HG02840 (cell line): ENCODE data around the gene SUGCT.

ENCODE experiments used
- ATAC-seq: cut with Tn5 transposase; IDR thresholded peaks from one replicate; pipeline ENCODE4 v1.9.1; 2021; ENCODE audit warnings: mild to moderate bottlenecking, moderate library complexity, moderate number of reproducible peaks; ENCODE audit not compliant: unreplicated experiment, low FRiP score

The SUGCT gene

GRCh38 chr7:40700653-40701421 lies 566.0 kb downstream of the SUGCT start:
- no peak for ATAC-seq

- ATAC-seq: no peak
Measured at GRCh38 chr7:40701836-40702551, 567.2 kb downstream of the SUGCT start.

DNA sequence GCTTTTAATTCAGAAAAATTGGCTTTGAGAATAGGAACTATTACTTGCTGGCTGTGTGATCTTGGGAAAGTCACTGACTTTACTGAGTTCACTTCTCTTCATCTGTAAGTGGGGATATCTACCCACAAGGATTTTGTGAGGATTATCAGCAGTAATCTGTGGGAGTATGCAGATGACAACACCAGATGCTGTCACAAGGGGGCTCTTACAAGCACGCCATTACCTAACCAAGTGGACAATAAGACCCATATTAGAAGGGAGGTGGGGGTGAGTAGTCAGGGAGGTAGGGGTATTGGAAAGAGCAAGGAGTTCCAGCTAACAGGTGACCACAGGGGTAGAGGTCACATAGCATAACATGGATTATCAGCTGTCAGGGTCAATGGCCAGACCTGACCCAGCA lies 569.4 kb downstream of the SUGCT start:
- ATAC-seq: no peak

GRCh38 chr7:40706829-40707228 lies 572.0 kb downstream of the SUGCT start:
- no peak for ATAC-seq

DNA sequence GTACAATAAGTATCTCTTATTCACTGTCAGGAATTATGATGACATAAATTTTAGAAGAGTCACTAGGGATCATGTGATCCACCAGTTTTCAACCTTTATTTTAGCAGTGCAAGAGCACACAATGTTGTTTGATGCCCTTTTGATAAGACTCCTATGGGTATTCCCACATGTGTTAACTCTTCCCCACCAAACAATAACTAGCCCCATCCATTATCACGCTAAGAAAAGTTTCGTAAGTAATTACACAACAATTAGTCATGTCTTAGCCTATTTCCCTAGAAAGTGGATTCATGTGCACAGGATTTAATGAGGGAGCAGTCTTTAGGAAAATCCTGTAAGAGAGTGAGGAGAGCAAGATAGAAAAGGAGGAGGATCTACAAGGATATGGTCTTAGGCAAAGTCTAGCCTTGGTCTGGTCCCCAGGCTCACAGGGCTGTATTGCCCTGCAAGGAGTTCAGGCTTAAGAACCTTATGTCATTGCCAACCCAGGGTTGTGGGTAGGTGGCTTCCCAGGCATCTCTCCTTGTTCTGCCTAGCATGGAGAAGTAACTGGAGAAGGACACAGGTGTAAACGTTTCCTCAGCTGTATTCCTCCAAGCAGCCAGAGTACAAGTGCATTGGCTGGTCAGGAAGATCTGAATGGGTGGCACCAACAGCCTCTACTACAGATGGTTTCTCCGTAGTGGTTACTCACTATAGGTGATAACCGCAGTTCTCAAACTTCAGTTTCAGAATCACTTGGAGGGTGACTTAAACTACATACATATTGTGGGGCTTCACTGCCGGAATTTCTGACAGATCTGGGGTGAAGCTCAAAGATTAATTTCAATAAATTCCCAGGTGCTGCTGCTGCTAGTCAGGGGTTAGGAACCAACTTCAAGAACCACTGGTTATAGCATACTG lies 574.5 kb downstream of the SUGCT start:
- ATAC-seq: no peak

GRCh38 chr7:40711706-40712105 lies 576.9 kb downstream of the SUGCT start:
- ATAC-seq: no peak

DNA sequence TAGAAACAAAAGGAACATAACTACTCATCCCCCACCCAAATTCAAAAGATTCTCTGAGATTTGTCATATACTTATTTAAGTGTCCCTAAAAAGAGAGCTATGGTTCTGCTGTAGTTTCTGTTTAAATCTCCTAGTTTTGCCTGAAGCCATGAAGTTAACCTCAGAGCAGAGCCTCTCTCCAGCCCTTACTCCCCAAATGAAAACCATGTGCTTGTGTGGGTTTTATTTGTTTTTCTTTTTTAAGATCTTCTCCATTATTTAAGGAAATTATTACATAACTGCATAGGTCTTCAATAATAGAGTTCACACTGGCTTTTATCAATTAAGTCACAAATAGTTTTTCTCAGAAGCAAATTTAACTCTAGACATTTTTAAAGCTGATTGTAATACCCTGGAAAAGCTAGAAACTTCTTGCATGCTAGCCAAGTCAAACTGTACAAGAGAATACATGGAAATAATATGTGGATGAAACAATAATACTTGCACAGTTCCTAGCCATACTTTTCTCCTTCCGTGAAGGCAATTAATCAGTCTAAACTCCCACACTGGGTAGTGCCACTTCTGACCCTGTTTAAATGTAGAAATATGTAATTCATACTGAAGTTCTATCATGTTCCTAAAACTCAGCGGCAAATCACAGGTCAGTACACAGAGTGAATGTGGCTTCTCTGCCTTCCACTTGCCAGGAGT lies 579.7 kb downstream of the SUGCT start:
- no peak for ATAC-seq

DNA sequence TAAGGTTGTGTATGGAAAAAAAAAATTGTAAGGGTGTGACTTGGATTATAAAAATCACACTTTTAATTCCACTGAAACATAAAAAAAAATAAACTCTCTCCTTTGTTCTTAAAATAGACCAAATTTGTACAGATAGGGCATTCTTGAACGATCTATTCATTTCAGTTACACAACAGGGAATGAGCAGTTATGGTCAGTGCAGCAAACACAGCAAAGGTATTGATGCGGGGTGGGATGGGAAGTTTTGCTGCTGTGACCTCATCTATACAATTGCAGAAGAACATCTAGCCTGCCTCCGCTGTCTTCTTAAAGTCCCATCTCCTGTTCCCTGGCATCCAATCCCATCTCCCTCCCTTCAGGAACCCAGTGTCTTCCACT lies 580.2 kb downstream of the SUGCT start:
- no peak for ATAC-seq

DNA sequence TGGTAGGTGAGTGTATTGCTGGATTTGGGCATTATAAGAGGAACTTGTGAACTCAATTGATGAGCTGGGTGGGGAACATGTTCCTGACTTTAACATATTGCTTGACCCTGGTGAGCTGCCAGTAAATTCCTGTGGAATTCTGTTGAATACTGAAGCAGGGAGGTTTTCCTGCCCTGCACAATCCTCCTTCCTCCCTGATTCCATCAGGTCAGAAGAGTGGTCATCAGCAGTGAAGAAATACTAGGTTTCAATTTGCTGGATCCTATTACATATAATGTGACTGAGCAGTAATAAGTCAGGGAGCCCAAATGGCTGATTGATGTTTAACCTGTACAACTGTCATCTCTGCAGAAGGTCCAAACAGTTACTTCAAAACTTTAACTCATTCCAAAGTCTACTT lies 581.2 kb downstream of the SUGCT start:
- no peak for ATAC-seq

DNA sequence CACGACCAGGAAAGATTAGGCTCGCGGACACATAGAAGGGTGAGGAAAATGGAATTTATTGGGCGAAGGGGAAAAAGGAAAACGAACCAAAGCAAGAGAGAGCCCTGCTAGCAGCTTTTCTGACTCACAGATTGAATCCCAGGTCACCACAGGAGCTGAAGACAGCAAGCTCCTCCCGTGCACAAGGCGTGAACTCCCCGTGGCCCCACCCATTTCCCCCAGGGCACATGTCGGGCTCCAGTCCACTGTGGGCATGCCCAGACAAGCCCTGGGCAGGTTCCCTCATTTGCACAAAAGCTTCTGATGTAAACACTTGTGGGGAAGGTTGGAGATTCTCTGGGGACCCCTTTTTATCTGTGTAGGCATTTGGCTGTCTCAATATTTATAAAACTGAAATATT lies 582.4 kb downstream of the SUGCT start:
- no peak for ATAC-seq

DNA sequence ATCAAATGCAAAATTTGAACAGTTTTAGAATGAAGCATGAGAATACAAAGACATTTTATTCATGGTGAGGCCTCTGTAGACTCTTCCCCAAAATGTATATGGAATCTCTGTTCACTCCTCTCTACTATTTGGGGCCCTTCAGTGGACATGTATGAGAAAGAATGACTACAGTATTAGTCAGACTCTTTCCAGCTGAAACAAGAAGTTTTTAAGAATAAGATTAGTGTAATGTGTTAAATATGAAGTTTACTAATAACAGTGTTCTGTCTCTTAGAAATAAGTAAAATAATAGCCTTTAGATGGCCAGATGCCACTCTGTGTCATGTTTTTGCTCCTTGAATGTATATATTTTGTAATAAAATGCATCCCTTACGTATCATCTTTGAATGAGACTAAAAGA lies 585.6 kb downstream of the SUGCT start:
- ATAC-seq: no peak

GRCh38 chr7:40721342-40721949 lies 586.6 kb downstream of the SUGCT start:
- no peak for ATAC-seq

DNA sequence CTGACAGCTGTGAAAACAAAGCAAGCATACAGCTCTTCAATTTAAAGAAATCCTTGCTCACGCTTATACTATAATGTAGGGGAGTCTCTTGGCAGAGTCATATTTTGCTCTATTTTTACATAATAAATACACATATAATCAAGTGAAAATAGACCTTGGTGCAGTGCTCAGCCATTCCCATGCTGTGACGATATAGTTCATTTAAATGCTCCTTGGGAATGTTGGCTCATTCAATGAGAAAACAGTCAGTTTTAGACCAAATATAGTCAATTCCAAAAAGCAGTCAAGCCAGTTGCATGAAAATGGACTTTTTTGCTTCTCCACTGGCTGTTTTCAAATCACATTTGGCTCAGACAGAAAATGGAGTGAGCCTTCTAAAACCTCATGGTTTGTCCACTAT lies 587.4 kb downstream of the SUGCT start:
- no peak for ATAC-seq

DNA sequence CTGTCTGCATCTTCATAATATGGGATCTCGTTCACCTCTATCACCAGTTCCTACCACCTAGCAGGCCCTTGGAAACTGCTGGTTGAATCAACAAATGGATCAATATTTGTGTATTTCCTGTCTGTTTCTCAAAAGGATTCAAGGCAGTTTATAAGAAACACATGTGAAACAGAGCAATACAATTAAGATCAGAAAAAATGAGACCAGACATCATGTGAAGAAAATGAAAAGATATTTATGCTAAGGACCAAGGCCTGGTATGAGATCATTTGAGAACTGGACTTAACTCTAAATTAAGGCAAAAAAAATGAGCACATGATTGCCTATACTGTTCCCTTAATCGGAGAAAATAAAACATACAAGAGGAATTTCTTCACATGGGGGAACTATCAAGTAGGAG lies 589.0 kb downstream of the SUGCT start:
- no peak for ATAC-seq

DNA sequence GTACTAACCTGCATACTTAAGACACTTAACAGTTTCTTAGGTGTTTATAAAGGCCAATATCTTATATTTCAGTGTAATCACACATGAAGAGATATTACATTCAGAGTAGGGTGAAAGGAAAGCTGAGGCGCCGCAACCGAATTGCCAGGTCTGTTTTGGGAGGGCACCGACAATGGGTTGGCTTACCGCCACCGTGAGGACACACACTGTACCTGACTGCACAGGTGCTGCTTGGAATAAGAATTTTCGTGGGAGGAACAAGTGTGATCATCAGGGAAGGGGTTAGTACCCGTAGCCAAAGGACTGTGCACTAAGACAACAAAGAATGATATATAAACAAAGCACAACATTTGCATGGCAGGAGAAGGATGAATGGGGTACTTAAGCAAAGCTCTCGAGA lies 591.8 kb downstream of the SUGCT start:
- no peak for ATAC-seq

DNA sequence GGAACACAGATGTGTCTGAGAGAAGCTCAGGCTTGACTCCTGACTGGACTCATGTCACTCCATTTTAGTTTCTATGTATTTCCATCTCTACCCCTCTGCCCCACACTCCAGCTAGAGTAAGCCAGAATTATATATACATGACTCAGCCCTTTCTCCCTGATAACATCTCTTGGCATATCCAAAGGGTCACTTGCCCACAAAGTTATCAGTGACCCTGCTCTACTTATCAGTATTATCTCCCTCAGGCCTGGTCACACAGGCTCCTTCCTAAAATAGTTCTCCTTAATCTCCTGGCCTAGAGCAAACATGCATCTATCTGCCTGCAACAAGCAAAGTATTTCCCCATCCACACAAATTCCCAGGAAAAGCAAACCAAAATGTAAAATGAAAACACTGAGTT lies 598.3 kb downstream of the SUGCT start:
- no peak for ATAC-seq

GRCh38 chr7:40733578-40733977 lies 598.8 kb downstream of the SUGCT start:
- ATAC-seq: no peak

GRCh38 chr7:40739257-40739656 lies 604.5 kb downstream of the SUGCT start:
- no peak for ATAC-seq

DNA sequence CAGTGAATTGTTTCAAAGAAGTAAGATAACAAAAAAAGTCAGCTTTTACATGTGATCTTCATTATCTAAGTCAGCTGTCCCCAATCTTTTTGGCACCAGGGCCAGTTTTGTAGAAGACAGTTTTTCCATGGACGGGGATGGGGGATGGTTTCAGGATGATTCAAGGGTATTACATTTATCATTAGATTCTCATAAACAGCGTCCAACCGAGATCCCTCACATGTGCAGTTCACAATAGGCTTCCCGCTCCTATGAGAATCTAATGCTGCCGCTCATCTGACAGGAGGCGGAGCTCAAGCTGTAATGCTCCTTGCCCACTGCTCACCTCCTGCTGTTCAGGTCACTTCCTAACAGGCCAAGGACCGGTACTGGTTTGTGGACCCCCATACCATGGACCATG lies 607.5 kb downstream of the SUGCT start:
- no peak for ATAC-seq

GRCh38 chr7:40746841-40747556 lies 612.2 kb downstream of the SUGCT start:
- no peak for ATAC-seq
